Immature natural killer cell (primary cell): ENCODE data around the gene COG3. TPM values are rescaled to one million over a fixed set of nuclear protein-coding genes. Genes with fewer than 3 reads are reported as not detected.
A peak's percentile ranks its signal among the peaks of the same experiment; 100 is the strongest.

Source experiments
- DNase-seq, 3 donors: peaks; one replicate each; pipeline ENCODE4 v3.0.0; 2022; ENCODE audit warnings: mixed read lengths in 1 of 3
- H3K27ac Mint-ChIP-seq, 6 donors: one replicate each; pipeline ENCODE4 v1.8.0; 2020; ENCODE audit warnings: mixed read lengths in 6 of 6, mild to moderate bottlenecking in 5 of 6, inconsistent platforms in 4 of 6, moderate library complexity in 3 of 6
- H3K27me3 Mint-ChIP-seq, 3 donors: one replicate each; pipeline ENCODE4 v1.8.0; 2020 to 2021; ENCODE audit warnings: low read depth in 3 of 3, mild to moderate bottlenecking in 3 of 3, mixed read lengths in 3 of 3, moderate library complexity in 3 of 3, inconsistent platforms in 1 of 3
- H3K36me3 Mint-ChIP-seq, 3 donors: one replicate each; pipeline ENCODE4 v1.8.0; 2020; ENCODE audit warnings: mixed read lengths in 3 of 3, inconsistent platforms in 2 of 3, mild to moderate bottlenecking in 2 of 3
- H3K4me1 Mint-ChIP-seq, 2 donors: one replicate each; pipeline ENCODE4 v1.8.0; 2020; ENCODE audit warnings: inconsistent platforms in 2 of 2, mild to moderate bottlenecking in 2 of 2, mixed read lengths in 2 of 2, moderate library complexity in 1 of 2
- H3K4me3 Mint-ChIP-seq, 5 donors: one replicate each; pipeline ENCODE4 v1.8.0; 2020; ENCODE audit warnings: mild to moderate bottlenecking in 5 of 5, mixed read lengths in 5 of 5, inconsistent platforms in 3 of 5, moderate library complexity in 3 of 5
- H3K9me3 Mint-ChIP-seq, 6 donors: one replicate each; pipeline ENCODE4 v1.8.0; 2020; ENCODE audit warnings: mild to moderate bottlenecking in 6 of 6, mixed read lengths in 6 of 6, inconsistent platforms in 4 of 6, moderate library complexity in 3 of 6
- polyA plus RNA-seq, 3 donors: library from polyadenylated mRNA; unstranded; fragments of 300-500 nt; fragmentation: Illumina TruSeq; gene quantifications; one replicate each; pipeline ENCODE4 v1.2.3, GENCODE V29; 2021

Gene COG3
- polyA plus RNA-seq, 3 donors from 2014 or later = 25.5 to 48.2 (median 27.8) TPM

GRCh38 chr13:45436332-45436731, 28.4 kb upstream of the COG3 start:
- Mint-ChIP-seq H3K27me3 (peaks cover 0 to 8% (median 0%) of the 10 kb centered on the region in 3 donors), H3K36me3 (no peaks in the 10 kb centered on the region), H3K4me3 (no peak overlapping the region), H3K9me3 (no peaks in the 10 kb centered on the region), H3K27ac (no peak overlapping the region), H3K4me1 (peaks cover 0 to under 1% of the 10 kb centered on the region in 2 donors)
- no peak for DNase-seq

- no peaks in the 10 kb centered on the region for H3K36me3 Mint-ChIP-seq
- H3K4me1 Mint-ChIP-seq = peaks cover 4 to 7% of the 10 kb centered on the region in 2 donors
- no peak for DNase-seq
- no peak overlapping the region for H3K27ac Mint-ChIP-seq
- H3K4me3 Mint-ChIP-seq = no peak overlapping the region
- H3K27me3 Mint-ChIP-seq = peaks cover 0 to 8% (median 0%) of the 10 kb centered on the region in 3 donors
- H3K9me3 Mint-ChIP-seq = no peaks in the 10 kb centered on the region
These were observed 27.8 kb upstream of the COG3 start for GRCh38 chr13:45436953-45437352.

- Mint-ChIP-seq H3K4me3 (no peak overlapping the region), H3K4me1 (peaks cover 5 to 9% of the 10 kb centered on the region in 2 donors), H3K36me3 (no peaks in the 10 kb centered on the region), H3K9me3 (no peaks in the 10 kb centered on the region), H3K27me3 (peaks cover 0 to 8% (median 0%) of the 10 kb centered on the region in 3 donors), H3K27ac (no peak overlapping the region)
- no peak for DNase-seq
These were observed 26.8 kb upstream of the COG3 start for GRCh38 chr13:45437947-45438346.

- Mint-ChIP-seq H3K36me3 (no peaks in the 10 kb centered on the region), H3K9me3 (no peaks in the 10 kb centered on the region), H3K4me1 (peaks cover 5 to 9% of the 10 kb centered on the region in 2 donors), H3K27ac (no peak overlapping the region), H3K4me3 (no peak overlapping the region), H3K27me3 (peaks cover 0 to 8% (median 2%) of the 10 kb centered on the region in 3 donors)
- DNase-seq = no peak
These were observed 25.7 kb upstream of the COG3 start for GRCh38 chr13:45439008-45439407.

GRCh38 chr13:45439781-45440462, 24.8 kb upstream of the COG3 start:
- no peak for DNase-seq
- peaks cover 0 to 4% (median 2%) of the 10 kb centered on the region in 3 donors for H3K27me3 Mint-ChIP-seq
- peaks cover 5 to 9% of the 10 kb centered on the region in 2 donors for H3K4me1 Mint-ChIP-seq
- no peak overlapping the region for H3K27ac Mint-ChIP-seq
- H3K9me3 Mint-ChIP-seq = no peaks in the 10 kb centered on the region
- no peaks in the 10 kb centered on the region for H3K36me3 Mint-ChIP-seq
- H3K4me3 Mint-ChIP-seq = no peak overlapping the region

GRCh38 chr13:45441633-45442032, 23.1 kb upstream of the COG3 start:
- Mint-ChIP-seq H3K9me3 (no peaks in the 10 kb centered on the region), H3K4me1 (peaks cover 5 to 9% of the 10 kb centered on the region in 2 donors), H3K27ac (peak overlapping the region in 3 of 6 donors; percentile 7 to 46 (median 25)), H3K36me3 (no peaks in the 10 kb centered on the region), H3K4me3 (no peak overlapping the region), H3K27me3 (peaks cover 1 to 5% (median 4%) of the 10 kb centered on the region in 3 donors)
- DNase-seq = no peak

- no peaks in the 10 kb centered on the region for H3K9me3 Mint-ChIP-seq
- H3K4me3 Mint-ChIP-seq = no peak overlapping the region
- no peak for DNase-seq
- no peak overlapping the region for H3K27ac Mint-ChIP-seq
- peaks cover under 1 to 9% (median 5%) of the 10 kb centered on the region in 3 donors for H3K27me3 Mint-ChIP-seq
- no peaks in the 10 kb centered on the region for H3K36me3 Mint-ChIP-seq
- H3K4me1 Mint-ChIP-seq = peaks cover 5 to 9% of the 10 kb centered on the region in 2 donors
These were observed 19.7 kb upstream of the COG3 start for GRCh38 chr13:45445053-45445452.

- H3K27me3 Mint-ChIP-seq = peaks cover 2 to 9% (median 5%) of the 10 kb centered on the region in 3 donors
- H3K4me3 Mint-ChIP-seq = no peak overlapping the region
- no peaks in the 10 kb centered on the region for H3K9me3 Mint-ChIP-seq
- no peak for DNase-seq
- no peak overlapping the region for H3K27ac Mint-ChIP-seq
- H3K36me3 Mint-ChIP-seq = no peaks in the 10 kb centered on the region
- H3K4me1 Mint-ChIP-seq = peaks cover 5 to 9% of the 10 kb centered on the region in 2 donors
These were observed 18.6 kb upstream of the COG3 start for GRCh38 chr13:45446181-45446580.

GRCh38 chr13:45447050-45447661, 17.6 kb upstream of the COG3 start:
- H3K4me1 Mint-ChIP-seq = no peaks in the 10 kb centered on the region
- no peak overlapping the region for H3K27ac Mint-ChIP-seq
- peaks cover 2 to 9% (median 6%) of the 10 kb centered on the region in 3 donors for H3K27me3 Mint-ChIP-seq
- no peaks in the 10 kb centered on the region for H3K36me3 Mint-ChIP-seq
- no peak overlapping the region for H3K4me3 Mint-ChIP-seq
- no peak for DNase-seq
- no peaks in the 10 kb centered on the region for H3K9me3 Mint-ChIP-seq

- H3K27me3 Mint-ChIP-seq = peaks cover 2 to 7% (median 7%) of the 10 kb centered on the region in 3 donors
- no peaks in the 10 kb centered on the region for H3K4me1 Mint-ChIP-seq
- no peaks in the 10 kb centered on the region for H3K9me3 Mint-ChIP-seq
- no peak for DNase-seq
- peaks cover 0 to 4% (median 0%) of the 10 kb centered on the region in 3 donors for H3K36me3 Mint-ChIP-seq
- H3K27ac Mint-ChIP-seq = no peak overlapping the region
- H3K4me3 Mint-ChIP-seq = no peak overlapping the region
These were observed 15.7 kb upstream of the COG3 start for GRCh38 chr13:45448965-45449559.

GRCh38 chr13:45451282-45451681, 13.5 kb upstream of the COG3 start:
- no peak for DNase-seq
- Mint-ChIP-seq H3K36me3 (peaks cover 0 to 4% (median 0%) of the 10 kb centered on the region in 3 donors), H3K27ac (no peak overlapping the region), H3K27me3 (peaks cover 2 to 5% (median 2%) of the 10 kb centered on the region in 3 donors), H3K9me3 (no peaks in the 10 kb centered on the region), H3K4me1 (no peaks in the 10 kb centered on the region), H3K4me3 (no peak overlapping the region)

GRCh38 chr13:45454204-45454603, 10.5 kb upstream of the COG3 start:
- Mint-ChIP-seq H3K4me3 (no peak overlapping the region), H3K27ac (no peak overlapping the region), H3K9me3 (peaks cover 0 to 4% (median 0%) of the 10 kb centered on the region in 6 donors), H3K4me1 (no peaks in the 10 kb centered on the region), H3K27me3 (peaks cover 1 to 4% (median 2%) of the 10 kb centered on the region in 3 donors), H3K36me3 (peaks cover 3 to 9% (median 8%) of the 10 kb centered on the region in 3 donors)
- no peak for DNase-seq

GRCh38 chr13:45456196-45456972, 8.4 kb upstream of the COG3 start:
- peaks cover 2 to 7% (median 3%) of the 10 kb centered on the region in 3 donors for H3K27me3 Mint-ChIP-seq
- peaks cover 3 to 14% (median 9%) of the 10 kb centered on the region in 3 donors for H3K36me3 Mint-ChIP-seq
- H3K4me3 Mint-ChIP-seq = no peak overlapping the region
- no peaks in the 10 kb centered on the region for H3K4me1 Mint-ChIP-seq
- no peak overlapping the region for H3K27ac Mint-ChIP-seq
- DNase-seq = no peak
- H3K9me3 Mint-ChIP-seq = peaks cover 0 to 4% (median 0%) of the 10 kb centered on the region in 6 donors
